Muscle of leg (tissue), 16 donors: ENCODE data around the gene GUCY2C. TPM values are rescaled to one million over a fixed set of nuclear protein-coding genes. Genes with fewer than 3 reads are reported as not detected.
"Not testable (repeated sequence)": the region's sequence is repeated elsewhere in the genome, so short reads cannot be mapped to it uniquely, and the experiment has no call there.

ENCODE experiments used
- DNase-seq: peaks from one replicate; pipeline ENCODE4 v3.0.0; 2013
- H3K27ac ChIP-seq: one replicate; pipeline ENCODE4 v1.5.1; 2013; ENCODE audit warnings: mild to moderate bottlenecking, low read length, control low read depth
- H3K27me3 ChIP-seq: one replicate; pipeline ENCODE4 v1.6.1; 2013; ENCODE audit warnings: low read length; ENCODE audit not compliant: control insufficient read depth, insufficient read depth
- H3K36me3 ChIP-seq: one replicate; pipeline ENCODE4 v1.6.1; 2013; ENCODE audit warnings: low read length; ENCODE audit not compliant: control insufficient read depth, insufficient read depth
- H3K4me1 ChIP-seq: one replicate; pipeline ENCODE4 v1.6.1; 2013; ENCODE audit warnings: low read length; ENCODE audit not compliant: control insufficient read depth, insufficient read depth
- H3K4me3 ChIP-seq: one replicate; pipeline ENCODE4 v1.5.1; 2013; ENCODE audit warnings: low read length, control low read depth
- H3K9me3 ChIP-seq: replicated peaks from 2 replicates; pipeline ENCODE4 v1.6.1; 2013; ENCODE audit warnings: low read depth, low read length; ENCODE audit not compliant: control insufficient read depth
- whole genome bisulfite sequencing: methylation state at CpG from one replicate; pipeline ENCODE4 v1.1.5; 2013; ENCODE audit warnings: missing lambda C conversion rate; ENCODE audit not compliant: insufficient coverage; 5-methylcytosine and 5-hydroxymethylcytosine counted together
- long read RNA-seq, 11 donors: transcript quantifications; one replicate each; lab custom pipeline, GENCODE V29; 2026
- polyA plus RNA-seq, 8 donors: library from polyadenylated mRNA; unstranded; fragments of 120-200 nt; gene quantifications; one replicate each; pipeline versions ENCODE4 v1.2.1 to v1.2.3, GENCODE V29; 2013; ENCODE audit warnings: inconsistent platforms in 1 of 8, low replicate concordance in 1 of 8; ENCODE audit not compliant: insufficient read length in 8 of 8, insufficient read depth in 1 of 8
- total RNA-seq: library from RNA; stranded (reverse); fragments of 120-200 nt; gene quantifications from one replicate; pipeline ENCODE4 v1.2.4, GENCODE V29; 2013

The GUCY2C gene
- total RNA-seq (not detected), polyA plus RNA-seq (1 to 10 TPM in 2 of 8 donors, under 1 TPM in 6; 0.11 to 6.7 (median 0.22) TPM)
- long read RNA-seq, donor 1: 0 reads
- long read RNA-seq, donor 2: 0 reads
- long read RNA-seq, donor 3: 0 reads
- long read RNA-seq, donor 4: 0 reads
- long read RNA-seq, donor 5: 0 reads
- long read RNA-seq, donor 6: 0 reads
- long read RNA-seq, donor 7: 0 reads
- long read RNA-seq, donor 8: 0 reads
- long read RNA-seq, donor 9: 0 reads
- long read RNA-seq, donor 10: 0 reads
- long read RNA-seq, donor 11: 0 reads

DNA sequence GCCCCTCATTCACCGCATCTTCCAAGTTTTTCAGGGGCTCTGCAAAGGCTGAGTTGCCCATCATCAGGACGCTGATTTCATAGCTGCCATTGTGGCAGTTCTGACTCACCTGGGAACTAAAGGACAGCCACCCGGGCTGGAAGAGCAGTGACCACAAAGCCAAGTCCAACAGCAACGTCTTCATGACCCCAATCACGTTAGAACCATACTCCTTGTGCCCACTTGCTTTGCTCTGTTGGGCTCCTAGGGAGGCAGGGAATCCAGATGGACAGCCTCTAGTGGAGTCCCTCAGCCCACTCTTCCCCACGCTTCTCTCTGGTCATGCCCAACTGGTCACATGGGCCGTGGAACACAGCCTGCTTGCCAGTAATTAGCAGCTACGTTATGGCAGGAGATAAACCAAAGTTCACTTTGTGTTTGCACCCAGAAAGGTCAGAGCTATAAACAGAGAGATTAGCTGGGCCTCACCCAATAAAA lies at the start of gene GUCY2C:
GUCY2C (minus strand) TSS at position 335 of the 477 bp plus-strand sequence; CDS start at position 184, 151 bp downstream.
- Histone ChIP-seq H3K36me3 (no peaks in the 10 kb centered on the region), H3K27me3 (no peaks in the 10 kb centered on the region), H3K4me3 (no peak within 1 kb of the TSS), H3K9me3 (no peaks in the 10 kb centered on the region), H3K27ac (no peak within 1 kb of the TSS), H3K4me1 (no peaks in the 10 kb centered on the region)
- WGBS: 59% methylated on average over 6 of the region's 8 CpGs
- no peak for DNase-seq

DNA sequence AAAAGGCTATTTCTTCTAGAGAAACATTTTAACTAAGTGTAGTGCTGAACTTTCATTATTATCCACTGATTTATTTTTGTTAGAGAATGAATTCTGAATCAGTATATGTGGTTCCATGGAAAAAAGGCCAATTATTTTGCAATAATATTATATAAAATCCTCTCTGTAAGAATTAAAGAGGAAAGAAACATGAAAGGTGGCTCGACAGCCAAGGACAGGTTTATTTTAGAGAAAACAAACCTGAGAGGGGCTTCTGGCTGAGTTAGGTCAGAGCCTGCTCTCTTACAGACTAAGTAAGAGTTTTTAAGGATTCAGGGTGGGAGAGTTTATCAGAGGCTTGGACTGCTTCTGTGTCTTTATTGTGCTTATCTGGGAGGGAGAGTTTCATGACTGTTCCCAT lies 46.7 kb upstream of the GUCY2C start:
- WGBS: no CpG with 5 or more reads among the region's 1 CpG
- H3K27ac ChIP-seq: no peak overlapping the region
- H3K4me3 ChIP-seq: no peak overlapping the region
- H3K4me1 ChIP-seq: no peaks in the 10 kb centered on the region
- no peaks in the 10 kb centered on the region for H3K36me3 ChIP-seq
- no peaks in the 10 kb centered on the region for H3K27me3 ChIP-seq
- DNase-seq: no peak
- no peaks in the 10 kb centered on the region for H3K9me3 ChIP-seq

DNA sequence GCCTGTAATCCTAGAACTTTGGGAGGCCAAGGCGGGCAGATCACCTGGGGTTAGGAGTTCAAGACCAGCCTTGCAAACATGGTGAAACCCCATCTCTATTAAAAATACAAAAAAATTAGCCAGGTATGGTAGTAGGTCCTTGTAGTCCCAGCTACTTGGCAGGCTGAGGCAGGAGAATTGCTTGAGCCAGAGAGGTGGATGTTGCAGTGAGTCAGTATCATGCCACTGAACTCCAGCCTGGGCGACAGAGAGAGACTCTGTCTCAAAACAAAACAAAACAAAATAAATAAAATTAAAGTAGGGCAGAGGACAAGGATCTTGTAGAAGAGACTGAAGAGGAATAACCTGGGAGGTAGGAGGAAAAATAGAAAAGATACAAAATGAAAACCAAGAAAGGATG lies 45.5 kb upstream of the GUCY2C start:
- Histone ChIP-seq H3K9me3 (no peaks in the 10 kb centered on the region), H3K27me3 (no peaks in the 10 kb centered on the region), H3K27ac (no peak overlapping the region), H3K4me1 (no peaks in the 10 kb centered on the region), H3K4me3 (no peak overlapping the region), H3K36me3 (no peaks in the 10 kb centered on the region)
- DNase-seq: no peak
- WGBS: no CpG with 5 or more reads among the region's 2 CpGs

DNA sequence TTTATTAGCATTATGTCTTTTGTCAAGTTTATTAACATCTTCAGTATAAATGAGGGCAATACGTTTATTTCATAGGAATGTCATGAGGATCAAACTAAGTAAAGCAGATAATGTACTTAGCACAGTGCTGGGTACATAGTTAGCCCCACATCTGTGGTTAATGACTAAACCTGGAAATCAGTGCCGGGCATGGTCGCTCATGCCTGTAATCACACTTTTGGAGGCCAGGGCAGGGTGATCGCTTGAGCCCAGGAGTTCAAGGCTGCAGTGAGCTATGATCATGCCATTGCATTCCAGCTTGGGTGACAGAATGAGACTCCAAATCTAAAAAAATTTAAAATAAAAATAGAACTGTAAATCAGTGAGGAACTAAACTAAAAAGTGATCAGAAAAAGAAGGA lies 44.8 kb upstream of the GUCY2C start:
- Histone ChIP-seq H3K36me3 (no peaks in the 10 kb centered on the region), H3K4me1 (no peaks in the 10 kb centered on the region), H3K4me3 (no peak overlapping the region), H3K27me3 (no peaks in the 10 kb centered on the region), H3K27ac (no peak overlapping the region), H3K9me3 (no peaks in the 10 kb centered on the region)
- no peak for DNase-seq
- WGBS: 100% methylated on average over 2 of the region's 4 CpGs

DNA sequence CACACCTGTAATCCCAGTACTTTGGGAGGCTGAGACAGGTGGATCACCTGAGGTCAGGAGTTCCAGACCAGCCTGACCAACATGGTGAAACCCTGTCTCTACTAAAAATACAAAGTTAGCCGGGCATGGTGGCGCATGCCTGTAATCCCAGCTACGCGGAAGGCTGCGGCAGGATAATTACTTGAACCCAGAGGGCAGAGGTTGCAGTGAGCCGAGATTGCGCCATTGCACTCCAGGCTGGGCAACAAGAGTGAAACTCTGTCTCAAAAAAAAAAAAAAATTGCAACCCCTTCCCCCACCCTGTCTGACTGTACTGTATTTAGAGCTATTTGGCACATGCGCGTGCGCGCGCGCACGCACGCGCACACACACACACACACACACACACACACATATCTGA lies 40.0 kb upstream of the GUCY2C start:
- 100% methylated on average over 2 of the region's 16 CpGs for WGBS
- not testable (repeated sequence) for H3K9me3 ChIP-seq, H3K4me3 ChIP-seq, DNase-seq, H3K27me3 ChIP-seq, H3K4me1 ChIP-seq, H3K36me3 ChIP-seq, H3K27ac ChIP-seq

DNA sequence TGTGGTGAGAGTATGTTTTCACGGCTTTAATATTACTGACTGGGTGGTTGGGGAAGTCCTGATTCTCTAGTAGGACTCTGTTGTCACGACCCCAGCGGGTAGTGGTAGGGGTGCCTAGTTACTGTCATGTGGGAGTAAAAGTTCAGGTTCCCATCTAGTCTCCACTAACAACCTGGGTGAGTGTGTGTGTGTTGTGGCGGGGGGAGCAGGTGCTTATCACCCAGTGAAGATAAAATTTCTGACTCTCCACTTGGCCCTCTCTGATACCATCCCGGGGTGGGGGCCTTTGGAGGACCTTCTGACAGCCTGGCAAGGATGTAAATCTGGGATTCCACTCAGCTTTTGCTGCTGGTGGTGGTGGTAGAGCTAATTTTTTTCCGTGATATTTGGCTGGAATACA lies 35.4 kb upstream of the GUCY2C start:
- Histone ChIP-seq H3K27ac (no peak overlapping the region), H3K36me3 (no peaks in the 10 kb centered on the region), H3K27me3 (no peaks in the 10 kb centered on the region), H3K4me1 (no peaks in the 10 kb centered on the region), H3K9me3 (no peaks in the 10 kb centered on the region), H3K4me3 (no peak overlapping the region)
- no peak for DNase-seq
- WGBS: no CpG with 5 or more reads among the region's 6 CpGs

DNA sequence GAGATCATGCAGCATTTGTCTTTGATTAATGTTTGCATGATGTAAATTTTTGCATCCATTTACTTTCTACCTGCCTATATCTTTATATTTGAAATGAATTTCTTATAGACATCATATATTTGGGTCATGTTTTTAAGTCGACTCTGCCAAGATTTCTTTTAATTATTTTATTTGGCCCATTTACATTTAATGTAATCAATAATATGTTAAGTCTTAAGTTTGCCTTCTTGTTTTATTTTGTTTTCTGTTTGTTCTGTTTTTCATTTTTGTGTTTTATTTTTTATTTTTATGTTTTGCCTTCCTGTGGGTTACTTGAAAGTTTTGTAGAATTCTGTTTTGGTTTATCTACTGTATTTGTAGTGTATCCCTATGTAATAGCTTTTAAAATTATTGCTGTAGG lies 33.2 kb upstream of the GUCY2C start:
- no peak overlapping the region for H3K4me3 ChIP-seq
- H3K27me3 ChIP-seq: no peaks in the 10 kb centered on the region
- H3K4me1 ChIP-seq: no peaks in the 10 kb centered on the region
- no peaks in the 10 kb centered on the region for H3K36me3 ChIP-seq
- no CpG with 5 or more reads among the region's 1 CpG for WGBS
- DNase-seq: no peak
- no peak overlapping the region for H3K27ac ChIP-seq
- H3K9me3 ChIP-seq: no peaks in the 10 kb centered on the region

DNA sequence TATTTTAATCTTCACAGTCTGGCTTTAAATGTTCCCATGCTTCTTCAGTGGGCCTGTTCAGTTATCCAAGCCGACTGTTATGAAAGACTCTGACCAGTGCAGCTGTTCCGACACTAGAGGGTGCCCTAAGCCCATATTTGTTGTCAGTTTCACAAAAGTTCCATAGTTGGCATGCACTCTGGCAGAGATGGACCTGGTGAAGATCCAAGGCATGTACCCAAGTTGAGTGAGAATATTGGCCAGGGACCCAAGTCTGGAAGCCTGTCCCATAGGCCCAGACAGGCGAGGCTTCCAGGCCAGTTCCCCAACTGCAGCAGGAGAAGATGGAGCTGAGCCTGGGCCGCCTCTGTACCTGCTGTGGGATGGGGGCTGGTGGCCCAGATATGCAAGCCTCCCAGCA lies 27.4 kb upstream of the GUCY2C start:
- peaks cover 6% of the 10 kb centered on the region for H3K9me3 ChIP-seq
- H3K4me1 ChIP-seq: no peaks in the 10 kb centered on the region
- peak; percentile 17 for DNase-seq
- WGBS: 65% methylated on average over 4 of the region's 4 CpGs
- H3K36me3 ChIP-seq: no peaks in the 10 kb centered on the region
- H3K27ac ChIP-seq: no peak overlapping the region
- no peak overlapping the region for H3K4me3 ChIP-seq
- H3K27me3 ChIP-seq: no peaks in the 10 kb centered on the region

DNA sequence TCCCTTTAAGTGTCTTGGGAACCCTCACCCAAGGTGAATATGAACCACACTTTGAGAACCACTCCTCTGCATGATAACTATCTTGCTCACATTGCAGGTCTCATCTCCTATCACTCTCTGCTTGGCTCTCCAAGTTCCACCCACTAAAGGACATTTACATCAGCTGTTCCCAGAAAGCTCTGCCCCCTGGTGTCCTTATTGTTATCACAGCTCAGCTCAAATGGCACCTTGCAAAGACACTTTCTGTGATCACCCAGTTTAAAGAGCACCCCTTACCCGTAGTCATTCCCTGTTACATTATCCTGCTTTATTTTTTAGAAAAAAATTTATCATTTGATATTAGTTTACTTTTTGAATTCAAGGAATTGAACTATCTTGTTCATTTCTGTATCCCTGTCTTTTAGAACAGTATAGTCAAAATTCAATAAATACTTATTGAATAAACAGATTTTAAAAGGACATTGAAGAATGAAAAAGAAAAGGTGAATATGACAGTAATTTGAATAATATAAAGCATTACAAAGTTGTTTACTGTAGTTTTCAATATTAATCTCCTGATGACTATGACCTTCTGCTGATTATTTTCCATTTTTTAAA lies 20.5 kb upstream of the GUCY2C start:
- Histone ChIP-seq H3K27ac (no peak overlapping the region), H3K27me3 (no peaks in the 10 kb centered on the region), H3K9me3 (no peaks in the 10 kb centered on the region), H3K4me1 (no peaks in the 10 kb centered on the region), H3K36me3 (no peaks in the 10 kb centered on the region), H3K4me3 (no peak overlapping the region)
- WGBS: no CpG with 5 or more reads among the region's 1 CpG
- DNase-seq: peak; percentile 40

DNA sequence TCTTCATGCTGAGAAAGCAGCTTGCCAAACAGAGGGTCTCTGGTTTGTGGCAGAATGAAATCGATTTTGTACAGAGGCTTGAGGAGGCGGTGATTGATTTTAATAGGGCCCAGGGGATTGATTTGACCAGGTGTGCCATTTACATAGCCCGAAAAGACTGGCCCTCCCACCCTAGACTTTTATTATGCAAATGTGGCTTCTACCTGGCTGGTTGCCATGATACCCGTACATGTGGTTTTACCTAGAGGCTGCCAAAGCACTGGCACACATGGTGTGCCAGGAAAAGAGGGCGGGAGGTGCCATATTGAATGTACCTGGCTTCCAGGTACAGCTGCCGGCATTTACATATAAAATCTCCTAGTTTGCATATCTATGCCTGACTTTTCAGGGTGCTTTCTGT lies 18.0 kb upstream of the GUCY2C start:
- no peak overlapping the region for H3K4me3 ChIP-seq
- H3K27ac ChIP-seq: no peak overlapping the region
- WGBS: 64% methylated on average over 2 of the region's 6 CpGs
- DNase-seq: no peak
- H3K4me1 ChIP-seq: no peaks in the 10 kb centered on the region
- H3K9me3 ChIP-seq: no peaks in the 10 kb centered on the region
- H3K27me3 ChIP-seq: peaks cover 3% of the 10 kb centered on the region
- H3K36me3 ChIP-seq: no peaks in the 10 kb centered on the region
